Right renal pelvis (tissue), 4 donors: Measurements from ENCODE around the gene G3BP2. TPM values are rescaled to one million over a fixed set of nuclear protein-coding genes. Genes with fewer than 3 reads are reported as not detected.

Source experiments
- polyA plus RNA-seq, 4 donors: library from polyadenylated mRNA; unstranded; fragments of 120-200 nt; gene quantifications; one replicate each; pipeline ENCODE4 v1.2.1, GENCODE V29; 2013; ENCODE audit not compliant: insufficient read length in 4 of 4

The G3BP2 gene
- polyA plus RNA-seq, 4 donors: 150 to 184 (median 175) TPM

Other genes starting within 250 kb of the G3BP2 start
- gene RCHY1, start 159.0 kb downstream of the G3BP2 start, polyA plus RNA-seq: 10 to 100 TPM; 45.0 to 63.1 (median 56.4) TPM
- gene THAP6, start 158.9 kb downstream of the G3BP2 start, polyA plus RNA-seq: 10 to 100 TPM; 18.4 to 25.9 (median 22.0) TPM
- under 1 TPM; 0.10 to 0.21 (median 0.15) TPM for gene ODAPH, start 117.3 kb downstream of the G3BP2 start, polyA plus RNA-seq
- 10 to 100 TPM; 11.2 to 13.5 (median 12.6) TPM for gene CDKL2, start 42.9 kb downstream of the G3BP2 start, polyA plus RNA-seq
- 10 to 100 TPM; 80.6 to 92.5 (median 89.9) TPM for gene USO1, start 51.2 kb upstream of the G3BP2 start, polyA plus RNA-seq
- gene PPEF2, start 229.0 kb upstream of the G3BP2 start, polyA plus RNA-seq: under 1 TPM in 1 of 4 donors, not detected in 3; 0.30 TPM